Mucosa of stomach (tissue), 1 donor: ENCODE results near the gene MIGA1.
"Not testable (repeated sequence)": the region's sequence is repeated elsewhere in the genome, so short reads cannot be mapped to it uniquely, and the experiment has no call there.

Source experiments
- H3K27me3 ChIP-seq: one replicate; pipeline ENCODE4 v1.7.0; 2013; ENCODE audit warnings: mild to moderate bottlenecking, low read length; ENCODE audit not compliant: control insufficient read depth, insufficient read depth
- H3K36me3 ChIP-seq: one replicate; pipeline ENCODE4 v1.7.0; 2013; ENCODE audit warnings: low read length; ENCODE audit not compliant: control insufficient read depth, insufficient read depth
- H3K4me1 ChIP-seq: one replicate; pipeline ENCODE4 v1.7.0; 2013; ENCODE audit warnings: mild to moderate bottlenecking, low read length; ENCODE audit not compliant: control insufficient read depth, insufficient read depth
- H3K4me3 ChIP-seq: one replicate; pipeline ENCODE4 v1.7.0; 2013; ENCODE audit warnings: low read length
- H3K9ac ChIP-seq: one replicate; pipeline ENCODE4 v1.7.0; 2013; ENCODE audit warnings: mild to moderate bottlenecking, low read length, moderate library complexity
- H3K9me3 ChIP-seq: one replicate; pipeline ENCODE4 v1.7.0; 2013; ENCODE audit warnings: mild to moderate bottlenecking, low read length, moderate library complexity; ENCODE audit not compliant: control insufficient read depth
- donor health status: Pancreatic carcinoma.

Gene MIGA1

GRCh38 chr1:77762072-77762476, 17.4 kb upstream of the MIGA1 start:
- Histone ChIP-seq H3K9me3 (no peaks in the 10 kb centered on the region), H3K36me3 (no peaks in the 10 kb centered on the region), H3K4me3 (no peak overlapping the region), H3K9ac (no peak overlapping the region), H3K27me3 (no peaks in the 10 kb centered on the region), H3K4me1 (peaks cover 10% of the 10 kb centered on the region)

- Histone ChIP-seq H3K36me3 (no peaks in the 10 kb centered on the region), H3K4me3 (no peak overlapping the region), H3K9ac (no peak overlapping the region), H3K27me3 (no peaks in the 10 kb centered on the region), H3K4me1 (no peaks in the 10 kb centered on the region), H3K9me3 (no peaks in the 10 kb centered on the region)
These were observed 11.4 kb upstream of the MIGA1 start for GRCh38 chr1:77768006-77768405.

GRCh38 chr1:77776007-77776700, 3.3 kb upstream of the MIGA1 start:
- H3K4me1 ChIP-seq, result no peaks in the 10 kb centered on the region
- H3K36me3 ChIP-seq, result no peaks in the 10 kb centered on the region
- no peaks in the 10 kb centered on the region for H3K27me3 ChIP-seq
- H3K4me3 ChIP-seq, result no peak overlapping the region
- H3K9me3 ChIP-seq, result no peaks in the 10 kb centered on the region
- no peak overlapping the region for H3K9ac ChIP-seq

- no peak overlapping the region for H3K9ac ChIP-seq
- peaks cover 3% of the 10 kb centered on the region for H3K4me1 ChIP-seq
- H3K4me3 ChIP-seq, result no peak overlapping the region
- H3K27me3 ChIP-seq, result no peaks in the 10 kb centered on the region
- H3K9me3 ChIP-seq, result no peaks in the 10 kb centered on the region
- H3K36me3 ChIP-seq, result peaks cover 4% of the 10 kb centered on the region
These were observed 2.2 kb downstream of the MIGA1 start for GRCh38 chr1:77781683-77782082.

- H3K9ac ChIP-seq, result no peak overlapping the region
- H3K36me3 ChIP-seq, result peaks cover 4% of the 10 kb centered on the region
- H3K9me3 ChIP-seq, result no peaks in the 10 kb centered on the region
These were observed 3.7 kb downstream of the MIGA1 start for GRCh38 chr1:77783141-77783540.

GRCh38 chr1:77786093-77786741, 6.8 kb downstream of the MIGA1 start:
- H3K4me1 ChIP-seq, H3K4me3 ChIP-seq, H3K9me3 ChIP-seq, H3K36me3 ChIP-seq, H3K9ac ChIP-seq, H3K27me3 ChIP-seq: not testable (repeated sequence)

More at GRCh38 chr1:77783141-77783540, 3.7 kb downstream of the MIGA1 start:
- H3K27me3 ChIP-seq, result no peaks in the 10 kb centered on the region
- peaks cover 3% of the 10 kb centered on the region for H3K4me1 ChIP-seq
- no peak overlapping the region for H3K4me3 ChIP-seq

- Histone ChIP-seq H3K27me3 (no peaks in the 10 kb centered on the region), H3K36me3 (no peaks in the 10 kb centered on the region), H3K4me3 (no peak overlapping the region), H3K9me3 (no peaks in the 10 kb centered on the region), H3K9ac (no peak overlapping the region), H3K4me1 (no peaks in the 10 kb centered on the region)
These were observed 15.1 kb downstream of the MIGA1 start for GRCh38 chr1:77794550-77794949.

- Histone ChIP-seq H3K4me3 (no peak overlapping the region), H3K36me3 (no peaks in the 10 kb centered on the region), H3K27me3 (no peaks in the 10 kb centered on the region), H3K9me3 (no peaks in the 10 kb centered on the region), H3K4me1 (no peaks in the 10 kb centered on the region), H3K9ac (no peak overlapping the region)
These were observed 17.4 kb downstream of the MIGA1 start for GRCh38 chr1:77796695-77797405.

- no peak overlapping the region for H3K9ac ChIP-seq
- H3K4me3 ChIP-seq, result no peak overlapping the region
- H3K27me3 ChIP-seq, result no peaks in the 10 kb centered on the region
- no peaks in the 10 kb centered on the region for H3K9me3 ChIP-seq
- H3K4me1 ChIP-seq, result no peaks in the 10 kb centered on the region
- H3K36me3 ChIP-seq, result no peaks in the 10 kb centered on the region
These were observed 18.5 kb downstream of the MIGA1 start for GRCh38 chr1:77797991-77798390.

GRCh38 chr1:77802026-77802425, 22.6 kb downstream of the MIGA1 start:
- Histone ChIP-seq H3K4me3 (no peak overlapping the region), H3K36me3 (no peaks in the 10 kb centered on the region), H3K9ac (no peak overlapping the region)

GRCh38 chr1:77803371-77803770, 23.9 kb downstream of the MIGA1 start:
- Histone ChIP-seq H3K9me3 (no peaks in the 10 kb centered on the region), H3K4me3 (no peak overlapping the region), H3K9ac (no peak overlapping the region), H3K27me3 (no peaks in the 10 kb centered on the region), H3K36me3 (no peaks in the 10 kb centered on the region), H3K4me1 (no peaks in the 10 kb centered on the region)

More at GRCh38 chr1:77802026-77802425, 22.6 kb downstream of the MIGA1 start:
- no peaks in the 10 kb centered on the region for H3K27me3 ChIP-seq
- H3K4me1 ChIP-seq, result no peaks in the 10 kb centered on the region
- no peaks in the 10 kb centered on the region for H3K9me3 ChIP-seq

GRCh38 chr1:77809787-77810462, 30.5 kb downstream of the MIGA1 start:
- not testable (repeated sequence) for H3K4me1 ChIP-seq

More at GRCh38 chr1:77809787-77810462, 30.5 kb downstream of the MIGA1 start:
- H3K27me3 ChIP-seq, H3K9ac ChIP-seq, H3K9me3 ChIP-seq, H3K4me3 ChIP-seq: not testable (repeated sequence)
- H3K36me3 ChIP-seq, result peaks cover 10% of the 10 kb centered on the region
